ENCODE results near the gene RPS6KC1. TPM values are rescaled to one million over a fixed set of nuclear protein-coding genes. Genes with fewer than 3 reads are reported as not detected.
A peak's percentile ranks its signal among the peaks of the same experiment; 100 is the strongest.

RPS6KC1 gene
- total RNA-seq, 1 experiment from 2014 or later = 16.9 TPM

- H3K27me3 Mint-ChIP-seq (ENCODE audit: low read depth) = no peaks in the 10 kb centered on the region
These were observed 16.3 kb downstream of the RPS6KC1 start for GRCh38 chr1:213067352-213067751.

More at GRCh38 chr1:213067352-213067751, 16.3 kb downstream of the RPS6KC1 start:
- H3K79me1 ChIP-seq (ENCODE audit: insufficient read depth, low read depth, low read length, poor library complexity, severe bottlenecking) = peaks cover 2% of the 10 kb centered on the region
- no peak overlapping the region for H3K4ac ChIP-seq (ENCODE audit: low read depth, low read length)
- Mint-ChIP-seq H3K27ac (no peak overlapping the region), H3K9me3 (no peaks in the 10 kb centered on the region), H3K4me3 (no peak overlapping the region), H3K4me1 (peaks cover 18 to 25% of the 10 kb centered on the region in 2 experiments), H3K36me3 (ENCODE audit: insufficient read depth in 1 of 3, low read depth in 3 of 3) (no peaks in the 10 kb centered on the region)
- H2AK5ac ChIP-seq (ENCODE audit: insufficient read length, low read length) = no peak overlapping the region
- no peak overlapping the region for H4K8ac ChIP-seq (replicated peaks; ENCODE audit: insufficient read length, low read depth, low read length)
- H3K14ac ChIP-seq (ENCODE audit: insufficient read depth, low read length) = no peak overlapping the region
- no peak overlapping the region for H4K5ac ChIP-seq (ENCODE audit: insufficient read length, low read depth, low read length)
- no peaks in the 10 kb centered on the region for H4K20me1 ChIP-seq (ENCODE audit: control insufficient read depth, insufficient read depth, insufficient read length)
- H3K56ac ChIP-seq (ENCODE audit: insufficient read length, low read depth, low read length) = no peak overlapping the region
- DNase-seq = no peak
- H4K91ac ChIP-seq (ENCODE audit: insufficient read length, low read depth, low read length) = no peak overlapping the region
- H3K23me2 ChIP-seq (ENCODE audit: insufficient read length, low read depth, low read length, poor library complexity, severe bottlenecking) = no peaks in the 10 kb centered on the region
- no peak overlapping the region for H3K9ac ChIP-seq (ENCODE audit: extremely low read depth, insufficient read length, low read length)
- no peaks in the 10 kb centered on the region for H3K9me3 ChIP-seq (ENCODE audit: control insufficient read depth, low read depth, low read length)
- H2BK120ac ChIP-seq (ENCODE audit: low read depth, low read length, poor library complexity, severe bottlenecking) = no peak overlapping the region
- H3K4me2 ChIP-seq (ENCODE audit: insufficient read depth, insufficient read length, low read length) = no peak overlapping the region
- no peak overlapping the region for H2BK12ac ChIP-seq (ENCODE audit: insufficient read length, low read depth, low read length)
- WGBS (ENCODE audit: extremely low coverage, insufficient read length, low lambda C conversion rate) = no CpG with 5 or more reads among the region's 1 CpG
- H3K27ac ChIP-seq (ENCODE audit: insufficient read length, low read depth, low read length) = no peak overlapping the region
- no peaks in the 10 kb centered on the region for H3K27me3 ChIP-seq (ENCODE audit: insufficient read depth, low read length)
- no peak overlapping the region for H2BK20ac ChIP-seq (ENCODE audit: low read depth, low read length, poor library complexity, severe bottlenecking)
- H2AFZ ChIP-seq (ENCODE audit: low read length) = no peak overlapping the region
- H3K79me2 ChIP-seq (ENCODE audit: insufficient read depth, low read length) = peaks cover 2% of the 10 kb centered on the region; the same call in 1 of the 2 replicates
- H3K18ac ChIP-seq (ENCODE audit: insufficient read length, low read depth, low read length) = no peak overlapping the region
- H3T11ph ChIP-seq (ENCODE audit: low read length) = no peak overlapping the region
- H2BK15ac ChIP-seq (ENCODE audit: low read depth, low read length) = no peak overlapping the region
- peak overlapping the region; percentile 69 for H3K23ac ChIP-seq (ENCODE audit: insufficient read length, low read depth, low read length)
- no peak for TF ChIP-seq CTCF (conservative IDR thresholded peaks at IDR 0.05)
- no peaks in the 10 kb centered on the region; the same call in 1 of the 2 replicates for H3K4me1 ChIP-seq (ENCODE audit: insufficient read depth, low read length)
- H2BK5ac ChIP-seq (ENCODE audit: insufficient read length, low read length) = no peak overlapping the region

Data from H9 (cell line).